Neural cell (in vitro differentiated cells): Measurements from ENCODE around the gene DNAL4.

Source experiments
- EP300 ChIP-seq: fragments of 450-650 bp; conservative IDR thresholded peaks from 2 replicates; pipeline ENCODE4 v1.6.1; 2014; ENCODE audit warnings: antibody characterized with exemption, mild to moderate bottlenecking, moderate library complexity; ENCODE audit not compliant: poor library complexity, severe bottlenecking
- EZH2 ChIP-seq: fragments of 200-600, 300-800 bp; shearing (Covaris generic), sonication (generic); IDR thresholded peaks from 2 replicates; pipeline ENCODE4 v1.6.1; 2014; ENCODE audit warnings: antibody characterized with exemption, low read length, borderline replicate concordance, mild to moderate bottlenecking; ENCODE audit not compliant: insufficient read depth, poor library complexity, severe bottlenecking
- POLR2AphosphoS5 ChIP-seq: IDR thresholded peaks from 2 replicates; pipeline ENCODE4 v1.6.1; 2012
- RAD21 ChIP-seq: fragments of 450-650 bp; conservative IDR thresholded peaks from 2 replicates; pipeline ENCODE4 v1.6.1; 2014; ENCODE audit warnings: antibody characterized with exemption, mild to moderate bottlenecking, moderate library complexity
- REST ChIP-seq: IDR thresholded peaks from 2 replicates; pipeline ENCODE4 v1.6.1; 2012; ENCODE audit warnings: borderline replicate concordance
- SMC3 ChIP-seq: fragments of 450-650 bp; conservative IDR thresholded peaks from 2 replicates; pipeline ENCODE4 v1.6.1; 2014; ENCODE audit warnings: antibody characterized with exemption, mild to moderate bottlenecking, moderate library complexity; ENCODE audit not compliant: poor library complexity
- TAF1 ChIP-seq: IDR thresholded peaks from 2 replicates; pipeline ENCODE4 v1.6.1; 2012; ENCODE audit warnings: low read depth
- TF ChIP-seq, protein P1 (sequence below): fragments of 450-650 bp; IDR thresholded peaks from 2 replicates; pipeline ENCODE4 v1.5.1; 2014; ENCODE audit warnings: antibody characterized with exemption, mild to moderate bottlenecking, moderate library complexity; ENCODE audit not compliant: poor library complexity, severe bottlenecking

GRCh38 chr22:38827510-38827909, 33.6 kb upstream of the DNAL4 start:
- no peak for TF ChIP-seq EZH2
- TF ChIP-seq POLR2AphosphoS5: no peak
- TF ChIP-seq, protein P1, sequence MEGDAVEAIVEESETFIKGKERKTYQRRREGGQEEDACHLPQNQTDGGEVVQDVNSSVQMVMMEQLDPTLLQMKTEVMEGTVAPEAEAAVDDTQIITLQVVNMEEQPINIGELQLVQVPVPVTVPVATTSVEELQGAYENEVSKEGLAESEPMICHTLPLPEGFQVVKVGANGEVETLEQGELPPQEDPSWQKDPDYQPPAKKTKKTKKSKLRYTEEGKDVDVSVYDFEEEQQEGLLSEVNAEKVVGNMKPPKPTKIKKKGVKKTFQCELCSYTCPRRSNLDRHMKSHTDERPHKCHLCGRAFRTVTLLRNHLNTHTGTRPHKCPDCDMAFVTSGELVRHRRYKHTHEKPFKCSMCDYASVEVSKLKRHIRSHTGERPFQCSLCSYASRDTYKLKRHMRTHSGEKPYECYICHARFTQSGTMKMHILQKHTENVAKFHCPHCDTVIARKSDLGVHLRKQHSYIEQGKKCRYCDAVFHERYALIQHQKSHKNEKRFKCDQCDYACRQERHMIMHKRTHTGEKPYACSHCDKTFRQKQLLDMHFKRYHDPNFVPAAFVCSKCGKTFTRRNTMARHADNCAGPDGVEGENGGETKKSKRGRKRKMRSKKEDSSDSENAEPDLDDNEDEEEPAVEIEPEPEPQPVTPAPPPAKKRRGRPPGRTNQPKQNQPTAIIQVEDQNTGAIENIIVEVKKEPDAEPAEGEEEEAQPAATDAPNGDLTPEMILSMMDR: no peak
- no peak for TF ChIP-seq TAF1
- TF ChIP-seq EP300: no peak
- no peak for TF ChIP-seq REST
- no peak for TF ChIP-seq SMC3
- TF ChIP-seq RAD21: no peak
